ACC112 (cell line): ENCODE data around the gene TSFM.
A peak's percentile ranks its signal among the peaks of the same experiment; 100 is the strongest.

Experiments used
- H2AFZ ChIP-seq: fragments of 200-600 bp; sonication (generic); one replicate; pipeline ENCODE4 v1.6.0; 2017; ENCODE audit warnings: antibody characterized with exemption, low read length; ENCODE audit not compliant: unreplicated experiment
- H3K27ac ChIP-seq: fragments of 200-600 bp; sonication (generic); 2 replicates; pipeline ENCODE4 v1.5.1; 2014; ENCODE audit warnings: low read depth, mild to moderate bottlenecking, antibody characterized with exemption, low read length, moderate library complexity
- H3K27me3 ChIP-seq: fragments of 200-600 bp; sonication (generic); 2 replicates; pipeline ENCODE4 v1.6.1; 2014; ENCODE audit warnings: mild to moderate bottlenecking, antibody characterized with exemption, low read length, moderate library complexity, mixed read lengths; ENCODE audit not compliant: insufficient read depth
- H3K36me3 ChIP-seq: fragments of 200-600 bp; sonication (generic); 2 replicates; pipeline ENCODE4 v1.6.1; 2016; ENCODE audit warnings: mild to moderate bottlenecking, antibody characterized with exemption, low read length, moderate library complexity, mixed read lengths; ENCODE audit not compliant: insufficient read depth
- H3K4me1 ChIP-seq: fragments of 200-600 bp; sonication (generic); one replicate; pipeline ENCODE4 v1.6.1; 2016; ENCODE audit warnings: low read length, mixed read lengths; ENCODE audit not compliant: insufficient read depth, unreplicated experiment, control insufficient read depth
- H3K4me3 ChIP-seq: fragments of 200-600 bp; sonication (generic); 2 replicates; pipeline ENCODE4 v1.5.1; 2014; ENCODE audit warnings: mild to moderate bottlenecking, low read depth, low read length
- H3K79me2 ChIP-seq: fragments of 200-600 bp; sonication (generic); one replicate; pipeline ENCODE4 v1.6.0; 2016; ENCODE audit warnings: low read length; ENCODE audit not compliant: control insufficient read depth, unreplicated experiment, insufficient read depth

TSFM gene

GRCh38 chr12:57749061-57749460, 33.5 kb upstream of the TSFM start:
- Histone ChIP-seq H3K36me3 (peaks cover 29% of the 10 kb centered on the region), H3K4me1 (peaks cover 13% of the 10 kb centered on the region), H3K27ac (no peak overlapping the region)

GRCh38 chr12:57750561-57751431, 31.8 kb upstream of the TSFM start:
- Histone ChIP-seq H3K79me2 (peaks cover 28% of the 10 kb centered on the region), H3K36me3 (peaks cover 28% of the 10 kb centered on the region), H3K4me1 (peaks cover 13% of the 10 kb centered on the region), H2AFZ (no peak overlapping the region), H3K27ac (peak overlapping the region; percentile 80; the same call in 1 of the 2 replicates), H3K27me3 (peaks cover 17% of the 10 kb centered on the region), H3K4me3 (peak overlapping the region; percentile 93)

More at GRCh38 chr12:57749061-57749460, 33.5 kb upstream of the TSFM start:
- Histone ChIP-seq H3K79me2 (peaks cover 28% of the 10 kb centered on the region), H3K27me3 (peaks cover 8% of the 10 kb centered on the region), H2AFZ (no peak overlapping the region), H3K4me3 (no peak overlapping the region)

GRCh38 chr12:57751432-57751787, 31.2 kb upstream of the TSFM start:
- Histone ChIP-seq H2AFZ (no peak overlapping the region), H3K36me3 (peaks cover 22% of the 10 kb centered on the region), H3K27me3 (peaks cover 23% of the 10 kb centered on the region), H3K79me2 (peaks cover 28% of the 10 kb centered on the region), H3K27ac (peak overlapping the region; percentile 80), H3K4me1 (peaks cover 13% of the 10 kb centered on the region), H3K4me3 (peak overlapping the region; percentile 93)

- peaks cover 13% of the 10 kb centered on the region for H3K4me1 ChIP-seq
- peak within 1 kb of the TSS; percentile 93 for H3K4me3 ChIP-seq
- peak within 1 kb of the TSS; percentile 80 for H3K27ac ChIP-seq
- peaks cover 20% of the 10 kb centered on the region for H3K36me3 ChIP-seq
- H3K79me2 ChIP-seq = peaks cover 28% of the 10 kb centered on the region
- peak within 1 kb of the TSS; percentile 70 for H2AFZ ChIP-seq
- H3K27me3 ChIP-seq = peaks cover 29% of the 10 kb centered on the region
Measured at GRCh38 chr12:57751788-57752667, 30.6 kb upstream of the TSFM start, which contains the start of gene CDK4. TSS of gene CDK4 (minus strand) at chr12:57752310. CDS start at chr12:57751717, 593 bp downstream.

GRCh38 chr12:57752668-57753000, 30.0 kb upstream of the TSFM start:
- Histone ChIP-seq H3K79me2 (peaks cover 28% of the 10 kb centered on the region), H3K27me3 (peaks cover 29% of the 10 kb centered on the region), H3K27ac (0 out of 2 replicates have a peak overlapping the region, but pooled peaks have one; percentile 14), H3K4me1 (peaks cover 13% of the 10 kb centered on the region), H3K4me3 (peak overlapping the region; percentile 93), H3K36me3 (peaks cover 20% of the 10 kb centered on the region), H2AFZ (peak overlapping the region; percentile 70)

GRCh38 chr12:57753756-57754337, 28.7 kb upstream of the TSFM start:
- Histone ChIP-seq H3K27ac (no peak overlapping the region), H3K4me1 (peaks cover 13% of the 10 kb centered on the region), H3K4me3 (no peak overlapping the region), H3K79me2 (peaks cover 28% of the 10 kb centered on the region), H3K27me3 (peaks cover 29% of the 10 kb centered on the region), H2AFZ (no peak overlapping the region), H3K36me3 (peaks cover 12% of the 10 kb centered on the region)

GRCh38 chr12:57754411-57755193, 28.0 kb upstream of the TSFM start, which contains the start of gene MARCHF9:
TSS of gene MARCHF9 (plus strand) at chr12:57755103. CDS start at chr12:57755529, 426 bp downstream.
- Histone ChIP-seq H3K27me3 (peaks cover 29% of the 10 kb centered on the region), H3K27ac (no peak within 1 kb of the TSS), H3K36me3 (peaks cover 8% of the 10 kb centered on the region; the same call in 1 of the 2 replicates), H3K4me1 (peaks cover 13% of the 10 kb centered on the region), H3K79me2 (peaks cover 21% of the 10 kb centered on the region), H3K4me3 (peak within 1 kb of the TSS; percentile 63), H2AFZ (peak within 1 kb of the TSS; percentile 9)

- Histone ChIP-seq H3K4me3 (peak overlapping the region; percentile 63), H2AFZ (no peak overlapping the region), H3K36me3 (peaks cover 8% of the 10 kb centered on the region; the same call in 1 of the 2 replicates), H3K27ac (no peak overlapping the region), H3K4me1 (peaks cover 13% of the 10 kb centered on the region), H3K27me3 (peaks cover 29% of the 10 kb centered on the region), H3K79me2 (peaks cover 19% of the 10 kb centered on the region)
Measured at GRCh38 chr12:57755194-57755453, 27.5 kb upstream of the TSFM start.

GRCh38 chr12:57755454-57756372, 26.9 kb upstream of the TSFM start:
- Histone ChIP-seq H3K27me3 (peaks cover 29% of the 10 kb centered on the region), H3K4me3 (peak overlapping the region; percentile 63), H3K4me1 (peaks cover 10% of the 10 kb centered on the region), H3K27ac (no peak overlapping the region), H3K79me2 (peaks cover 13% of the 10 kb centered on the region), H3K36me3 (0 out of 2 replicates have a peak, but pooled peaks cover 2% of the 10 kb centered on the region), H2AFZ (peak overlapping the region; percentile 9)
